ENCODE measurements around the gene ALK.

DNA sequence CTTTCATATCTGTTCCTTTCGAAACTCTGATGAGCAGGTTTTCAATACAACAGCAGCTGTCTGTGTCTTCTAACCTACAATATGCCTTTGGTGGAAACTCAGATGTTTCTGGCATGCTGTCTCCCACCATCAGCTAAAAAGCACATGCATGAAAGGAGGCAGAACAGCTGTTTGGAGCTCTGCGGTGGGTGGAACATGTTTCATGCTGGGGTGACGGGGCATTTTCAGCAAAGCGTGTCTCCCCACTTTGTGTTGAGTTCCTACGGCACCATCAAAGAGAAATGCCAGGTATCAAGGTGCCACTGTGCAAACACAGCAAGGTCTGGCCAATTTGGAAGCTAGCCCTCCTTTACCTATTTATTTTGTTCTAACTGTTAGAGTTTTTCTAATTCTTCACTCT, 516.1 kb downstream of the ALK start:
- no peak for TF ChIP-seq CTCF (IDR thresholded peaks at IDR 0.05; ENCODE audit: low read length)
- TF ChIP-seq EZH2 (optimal IDR thresholded peaks at IDR 0.05; ENCODE audit: low read depth, low read length): no peak
